ENCODE measurements around the gene CLCA4.
"Not testable (repeated sequence)": the region's sequence is repeated elsewhere in the genome, so short reads cannot be mapped to it uniquely, and the experiment has no call there.

CLCA4 gene

DNA sequence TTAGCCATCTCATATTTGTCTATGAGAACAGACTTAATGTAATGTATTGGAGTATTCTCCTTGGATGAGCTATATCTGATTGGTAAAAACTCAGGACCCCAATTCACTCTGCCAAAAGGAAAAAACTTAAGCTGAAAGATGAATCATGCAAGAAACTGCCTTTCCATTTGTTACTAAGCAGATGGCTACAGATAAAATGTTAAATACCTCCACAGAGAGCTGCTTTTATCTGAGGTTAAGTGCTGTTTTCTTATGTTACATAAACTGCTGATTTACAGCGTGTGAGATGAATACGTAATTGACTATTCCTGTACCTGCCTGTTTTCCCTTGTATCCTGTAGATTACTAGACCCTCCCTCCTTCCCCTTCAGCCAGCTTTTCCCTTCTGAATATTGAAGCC lies 49.3 kb downstream of the CLCA4 start:
- DNase-seq (ENCODE audit: extremely low read depth, low read depth), result no peak
- H3K4me3 ChIP-seq (replicated peaks; ENCODE audit: low read depth, low read length), result no peak overlapping the region
- TF ChIP-seq, protein P1, sequence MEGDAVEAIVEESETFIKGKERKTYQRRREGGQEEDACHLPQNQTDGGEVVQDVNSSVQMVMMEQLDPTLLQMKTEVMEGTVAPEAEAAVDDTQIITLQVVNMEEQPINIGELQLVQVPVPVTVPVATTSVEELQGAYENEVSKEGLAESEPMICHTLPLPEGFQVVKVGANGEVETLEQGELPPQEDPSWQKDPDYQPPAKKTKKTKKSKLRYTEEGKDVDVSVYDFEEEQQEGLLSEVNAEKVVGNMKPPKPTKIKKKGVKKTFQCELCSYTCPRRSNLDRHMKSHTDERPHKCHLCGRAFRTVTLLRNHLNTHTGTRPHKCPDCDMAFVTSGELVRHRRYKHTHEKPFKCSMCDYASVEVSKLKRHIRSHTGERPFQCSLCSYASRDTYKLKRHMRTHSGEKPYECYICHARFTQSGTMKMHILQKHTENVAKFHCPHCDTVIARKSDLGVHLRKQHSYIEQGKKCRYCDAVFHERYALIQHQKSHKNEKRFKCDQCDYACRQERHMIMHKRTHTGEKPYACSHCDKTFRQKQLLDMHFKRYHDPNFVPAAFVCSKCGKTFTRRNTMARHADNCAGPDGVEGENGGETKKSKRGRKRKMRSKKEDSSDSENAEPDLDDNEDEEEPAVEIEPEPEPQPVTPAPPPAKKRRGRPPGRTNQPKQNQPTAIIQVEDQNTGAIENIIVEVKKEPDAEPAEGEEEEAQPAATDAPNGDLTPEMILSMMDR (IDR thresholded peaks at IDR 0.05; ENCODE audit: low read depth, low read length, missing control alignments), result no peak

DNA sequence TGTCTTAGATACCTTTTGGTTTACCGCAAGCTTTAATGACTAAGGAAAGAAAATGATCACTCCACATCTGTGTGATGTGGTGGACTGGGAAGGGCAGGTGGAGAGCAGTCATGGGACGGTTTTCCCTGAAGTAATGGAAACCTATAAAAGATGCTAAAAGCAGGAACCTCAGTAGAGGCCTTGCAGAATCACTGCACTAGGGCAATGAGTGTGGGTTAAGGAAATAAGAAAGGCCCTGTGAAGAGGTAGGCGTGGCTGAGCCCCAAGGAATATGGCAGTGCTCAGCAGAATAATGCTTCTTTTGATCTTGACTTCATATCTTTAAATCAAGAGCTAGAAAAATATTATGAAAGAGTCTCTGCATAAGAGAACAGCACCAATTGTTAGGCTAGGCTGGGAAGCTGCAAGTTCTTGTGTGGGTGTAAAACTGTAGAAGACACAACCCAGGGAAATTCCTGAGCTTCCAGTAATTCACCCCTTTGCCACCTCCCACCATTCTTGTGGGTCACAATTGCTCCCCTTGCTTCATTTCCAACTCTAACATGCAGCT lies 49.9 kb downstream of the CLCA4 start:
- TF ChIP-seq, protein P1 (IDR thresholded peaks at IDR 0.05; ENCODE audit: low read depth, low read length, missing control alignments), result no peak
- no peak overlapping the region for H3K4me3 ChIP-seq (replicated peaks; ENCODE audit: low read depth, low read length)
- no peak for DNase-seq (ENCODE audit: extremely low read depth, low read depth)

DNA sequence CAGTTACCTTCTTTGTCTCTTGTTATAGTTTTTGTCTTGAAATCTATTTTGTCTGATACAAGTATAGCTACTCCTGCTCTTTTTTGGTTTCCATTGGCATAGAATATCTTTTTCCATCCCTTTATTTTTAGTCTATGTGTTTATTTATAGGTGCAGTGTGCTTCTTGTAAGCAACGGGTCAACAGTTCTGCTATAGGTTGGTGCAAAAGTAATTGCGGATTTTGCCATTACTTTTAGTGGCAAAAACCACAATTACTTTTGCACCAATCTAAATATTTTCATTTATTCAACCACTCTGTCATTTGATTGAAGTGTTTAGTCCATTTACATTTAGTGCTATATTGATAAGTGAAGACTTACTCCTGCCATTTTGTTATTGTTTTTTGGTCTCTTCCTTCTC lies 59.2 kb downstream of the CLCA4 start:
- not testable (repeated sequence) for DNase-seq (ENCODE audit: extremely low read depth, low read depth)

DNA sequence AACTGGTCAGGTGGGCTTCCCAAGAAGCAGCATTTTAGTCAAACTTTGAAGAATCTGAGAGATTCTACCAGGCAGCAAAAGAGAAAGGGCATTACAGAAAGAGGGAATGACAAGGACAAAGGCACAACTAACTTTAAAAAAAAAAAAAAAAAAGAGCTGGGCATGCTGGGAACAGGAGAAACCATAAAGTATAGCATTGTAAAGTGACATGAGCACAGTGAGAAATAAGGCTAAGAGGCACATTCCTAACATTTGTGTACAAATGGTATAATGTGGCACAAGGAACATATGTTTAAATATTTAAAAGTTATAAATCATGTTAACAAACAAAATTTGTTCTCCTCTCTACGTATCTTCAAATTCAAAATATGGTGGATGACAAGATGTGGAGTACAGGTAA lies 69.6 kb downstream of the CLCA4 start:
- no peak overlapping the region for H3K4me3 ChIP-seq (replicated peaks; ENCODE audit: low read depth, low read length)
- DNase-seq (ENCODE audit: extremely low read depth, low read depth), result no peak

More for the DNA sequence above, 59.2 kb downstream of the CLCA4 start:
- not testable (repeated sequence) for H3K4me3 ChIP-seq (replicated peaks; ENCODE audit: low read depth, low read length)

DNA sequence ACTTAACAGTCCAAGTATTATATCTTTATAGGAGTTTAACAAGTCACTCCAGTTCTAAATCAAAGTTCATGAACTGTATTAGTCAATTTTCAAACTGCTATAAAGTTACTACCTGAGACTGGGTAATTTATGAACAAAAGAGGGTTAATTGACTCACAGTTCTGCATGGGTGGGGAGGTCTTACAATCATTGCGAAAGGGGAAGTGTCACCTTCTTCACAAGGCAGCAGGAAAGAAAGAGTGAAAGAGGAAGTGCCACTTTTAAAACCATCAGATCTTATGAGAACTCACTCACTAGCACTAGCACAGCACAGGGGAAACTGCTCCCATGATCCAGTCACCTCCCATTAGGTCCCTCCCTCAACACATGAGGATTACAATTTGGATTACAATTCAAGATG lies 70.0 kb downstream of the CLCA4 start:
- TF ChIP-seq, protein P1 (IDR thresholded peaks at IDR 0.05; ENCODE audit: low read depth, low read length, missing control alignments), result no peak
- DNase-seq (ENCODE audit: extremely low read depth, low read depth), result no peak
- H3K4me3 ChIP-seq (replicated peaks; ENCODE audit: low read depth, low read length), result no peak overlapping the region

More for the DNA sequence above, 69.6 kb downstream of the CLCA4 start:
- TF ChIP-seq, protein P1 (IDR thresholded peaks at IDR 0.05; ENCODE audit: low read depth, low read length, missing control alignments), result no peak

DNA sequence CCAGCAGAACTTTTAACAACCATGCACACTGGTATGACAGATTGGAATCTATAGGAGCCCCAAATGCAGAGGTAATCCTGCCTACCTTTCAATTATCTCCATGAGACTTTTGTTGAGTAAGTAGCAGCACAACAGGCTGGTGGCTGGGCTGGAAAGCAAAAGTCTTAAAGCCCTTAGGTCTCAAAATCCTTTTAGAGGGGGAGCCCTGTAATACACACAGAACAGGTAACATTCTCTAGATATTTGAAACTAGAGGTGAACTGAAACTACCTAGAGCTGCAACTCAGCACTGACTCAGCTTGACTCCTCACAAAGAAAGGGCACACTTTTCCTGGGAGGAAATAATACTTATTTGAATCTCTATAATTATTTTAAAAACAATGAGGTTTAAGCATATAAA lies 71.5 kb downstream of the CLCA4 start:
- no peak for DNase-seq (ENCODE audit: extremely low read depth, low read depth)
- H3K4me3 ChIP-seq (replicated peaks; ENCODE audit: low read depth, low read length), result no peak overlapping the region
- TF ChIP-seq, protein P1 (IDR thresholded peaks at IDR 0.05; ENCODE audit: low read depth, low read length, missing control alignments), result no peak

DNA sequence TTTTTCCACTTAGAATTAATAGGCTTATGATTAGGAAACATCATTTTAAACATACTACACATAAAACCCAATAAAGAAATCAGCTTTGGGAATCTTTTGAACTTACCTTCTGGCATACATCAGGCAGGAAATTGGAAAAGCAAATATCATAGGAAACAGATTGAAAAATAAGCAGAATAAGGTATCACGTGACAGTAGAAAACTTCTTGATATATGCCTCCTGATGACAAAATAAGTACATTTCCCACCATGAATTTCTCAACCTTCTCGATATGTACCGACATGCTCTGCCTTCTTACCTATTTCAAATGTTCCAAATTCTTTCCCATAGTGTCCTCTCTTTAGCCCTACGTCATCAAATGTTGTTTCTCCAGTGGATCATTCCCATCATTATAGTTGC lies 72.4 kb downstream of the CLCA4 start:
- DNase-seq (ENCODE audit: extremely low read depth, low read depth), result no peak
- H3K4me3 ChIP-seq (replicated peaks; ENCODE audit: low read depth, low read length), result no peak overlapping the region
- TF ChIP-seq, protein P1 (IDR thresholded peaks at IDR 0.05; ENCODE audit: low read depth, low read length, missing control alignments), result no peak
